HK-2 (cell line): ENCODE data around the gene FAT1.
A peak's percentile ranks its signal among the peaks of the same experiment; 100 is the strongest.

Experiments used
- DNase-seq: peaks from one replicate; pipeline ENCODE4 v3.0.0-alpha.2; 2018; ENCODE audit not compliant: unreplicated experiment

Gene FAT1

GRCh38 chr4:186724058-186724863, 605 bp upstream of the FAT1 start:
- DNase-seq: peak; percentile 63

GRCh38 chr4:186722796-186723291, 812 bp downstream of the FAT1 start:
- no peak for DNase-seq

GRCh38 chr4:186719925-186720694, 3.5 kb downstream of the FAT1 start:
- DNase-seq: no peak

GRCh38 chr4:186717556-186717955, 6.1 kb downstream of the FAT1 start:
- no peak for DNase-seq

GRCh38 chr4:186715077-186715476, 8.6 kb downstream of the FAT1 start:
- no peak for DNase-seq

GRCh38 chr4:186714006-186714675, 9.5 kb downstream of the FAT1 start:
- no peak for DNase-seq

- no peak for DNase-seq
Observed at GRCh38 chr4:186712690-186713089, 11.0 kb downstream of the FAT1 start.

- no peak for DNase-seq
Observed at GRCh38 chr4:186710521-186711119, 13.0 kb downstream of the FAT1 start.

- no peak for DNase-seq
Observed at GRCh38 chr4:186709517-186709916, 14.1 kb downstream of the FAT1 start.

GRCh38 chr4:186708554-186708953, 15.1 kb downstream of the FAT1 start:
- no peak for DNase-seq

GRCh38 chr4:186707996-186708395, 15.7 kb downstream of the FAT1 start:
- DNase-seq: no peak

- DNase-seq: no peak
Observed at GRCh38 chr4:186707574-186707973, 16.1 kb downstream of the FAT1 start.

GRCh38 chr4:186704057-186704456, 19.6 kb downstream of the FAT1 start:
- DNase-seq: no peak

GRCh38 chr4:186703510-186703909, 20.1 kb downstream of the FAT1 start:
- no peak for DNase-seq

- DNase-seq: no peak
Observed at GRCh38 chr4:186702940-186703339, 20.7 kb downstream of the FAT1 start.

GRCh38 chr4:186702297-186702696, 21.4 kb downstream of the FAT1 start:
- no peak for DNase-seq

GRCh38 chr4:186701788-186702187, 21.9 kb downstream of the FAT1 start:
- DNase-seq: no peak

GRCh38 chr4:186701273-186701672, 22.4 kb downstream of the FAT1 start:
- DNase-seq: no peak

- no peak for DNase-seq
Observed at GRCh38 chr4:186700746-186701145, 22.9 kb downstream of the FAT1 start.

- DNase-seq: no peak
Observed at GRCh38 chr4:186699881-186700397, 23.7 kb downstream of the FAT1 start.

- no peak for DNase-seq
Observed at GRCh38 chr4:186699298-186699697, 24.4 kb downstream of the FAT1 start.

GRCh38 chr4:186698525-186698924, 25.1 kb downstream of the FAT1 start:
- DNase-seq: no peak
